ENCODE measurements around the gene UTP25. TPM values are rescaled to one million over a fixed set of nuclear protein-coding genes. Genes with fewer than 3 reads are reported as not detected.
"Not testable (repeated sequence)": the region's sequence is repeated elsewhere in the genome, so short reads cannot be mapped to it uniquely, and the experiment has no call there.

The UTP25 gene
- total and polyA plus RNA-seq, 3 donors from 2014 or later, result 4.0 to 7.7 (median 7.1) TPM

GRCh38 chr1:209901211-209901610 is 73.4 kb downstream of the UTP25 start:
- no peaks in the 10 kb centered on the region for H3K9me3 ChIP-seq
- intact Hi-C loops (cut with DNase I; ENCODE audit: low total_unique reads), result no loop called here
- DNase-seq, result no peak
- H3K36me3 ChIP-seq (ENCODE audit: low read depth, missing control alignments), result no peaks in the 10 kb centered on the region
- H3K27me3 ChIP-seq, result no peaks in the 10 kb centered on the region
- no peak overlapping the region for H3K27ac ChIP-seq
- WGBS, 2 donors, result 89 to 95% methylated on average over 2 of the region's 2 CpGs
- no peak overlapping the region for H3K4me3 ChIP-seq
- H3K4me1 ChIP-seq, result no peaks in the 10 kb centered on the region
- TF ChIP-seq POLR2A (IDR thresholded peaks at IDR 0.05) (no peak), CTCF (IDR thresholded peaks at IDR 0.05) (no peak)

- intact Hi-C loops (cut with DNase I; ENCODE audit: low total_unique reads); H3K9me3 ChIP-seq; H3K27ac ChIP-seq; DNase-seq; H3K36me3 ChIP-seq (ENCODE audit: low read depth, missing control alignments); H3K4me1 ChIP-seq; H3K4me3 ChIP-seq; H3K27me3 ChIP-seq: not testable (repeated sequence)
- WGBS, 2 donors, result 80% methylated on average over 1 of the region's 1 CpG; no CpG with 5 or more reads in 1 of the 2 donors
These were observed 77.0 kb downstream of the UTP25 start for GRCh38 chr1:209904774-209905173.

Other genes with a start within 250 kb of the UTP25 start
- 1 to 10 TPM; 1.1 to 1.4 TPM for gene CAMK1G, start 244.3 kb upstream of the UTP25 start, total RNA-seq
- gene CAMK1G, start 244.3 kb upstream of the UTP25 start, polyA plus RNA-seq (ENCODE audit: insufficient read depth, low read depth, low replicate concordance), result 2.0 TPM
- gene LAMB3, start 175.5 kb upstream of the UTP25 start, total RNA-seq, result 1 to 10 TPM; 1.6 to 2.0 TPM
- 1.7 TPM for gene LAMB3, start 175.5 kb upstream of the UTP25 start, polyA plus RNA-seq (ENCODE audit: insufficient read depth, low read depth, low replicate concordance)
- 10 to 100 TPM; 73.5 to 84.1 TPM for gene G0S2, start 152.6 kb upstream of the UTP25 start, total RNA-seq
- gene G0S2, start 152.6 kb upstream of the UTP25 start, polyA plus RNA-seq (ENCODE audit: insufficient read depth, low read depth, low replicate concordance), result 59.1 TPM
- gene HSD11B1, start 123.1 kb upstream of the UTP25 start, total RNA-seq, result 10 to 100 TPM; 17.6 to 18.0 TPM
- 19.5 TPM for gene HSD11B1, start 123.1 kb upstream of the UTP25 start, polyA plus RNA-seq (ENCODE audit: insufficient read depth, low read depth, low replicate concordance)
- 1 to 10 TPM in 1 of 2 donors, under 1 TPM in 1; 0.63 to 3.3 TPM for gene TRAF3IP3, start 71.9 kb upstream of the UTP25 start, total RNA-seq
- gene TRAF3IP3, start 71.9 kb upstream of the UTP25 start, polyA plus RNA-seq (ENCODE audit: insufficient read depth, low read depth, low replicate concordance), result 9.2 TPM
- gene C1orf74, start 43.4 kb upstream of the UTP25 start, total RNA-seq, result 1 to 10 TPM; 5.0 to 5.2 TPM
- 2.6 TPM for gene C1orf74, start 43.4 kb upstream of the UTP25 start, polyA plus RNA-seq (ENCODE audit: insufficient read depth, low read depth, low replicate concordance)
- gene IRF6, start 21.8 kb upstream of the UTP25 start, total RNA-seq, result 10 to 100 TPM in 1 of 2 donors, 1 to 10 TPM in 1; 8.7 to 19.2 TPM
- gene IRF6, start 21.8 kb upstream of the UTP25 start, polyA plus RNA-seq (ENCODE audit: insufficient read depth, low read depth, low replicate concordance), result 8.2 TPM
- gene SYT14, start 110.2 kb downstream of the UTP25 start, total RNA-seq, result 10 to 100 TPM; 10.8 to 11.3 TPM
- 3.4 TPM for gene SYT14, start 110.2 kb downstream of the UTP25 start, polyA plus RNA-seq (ENCODE audit: insufficient read depth, low read depth, low replicate concordance)

Data from testis (tissue), 3 donors.